HG02798 (cell line): ENCODE data around the gene BANF2.

Experiments
- ATAC-seq: cut with Tn5 transposase; IDR thresholded peaks from one replicate; pipeline ENCODE4 v1.9.1; 2021; ENCODE audit warnings: mild to moderate bottlenecking; ENCODE audit not compliant: unreplicated experiment, poor library complexity

Gene BANF2

DNA sequence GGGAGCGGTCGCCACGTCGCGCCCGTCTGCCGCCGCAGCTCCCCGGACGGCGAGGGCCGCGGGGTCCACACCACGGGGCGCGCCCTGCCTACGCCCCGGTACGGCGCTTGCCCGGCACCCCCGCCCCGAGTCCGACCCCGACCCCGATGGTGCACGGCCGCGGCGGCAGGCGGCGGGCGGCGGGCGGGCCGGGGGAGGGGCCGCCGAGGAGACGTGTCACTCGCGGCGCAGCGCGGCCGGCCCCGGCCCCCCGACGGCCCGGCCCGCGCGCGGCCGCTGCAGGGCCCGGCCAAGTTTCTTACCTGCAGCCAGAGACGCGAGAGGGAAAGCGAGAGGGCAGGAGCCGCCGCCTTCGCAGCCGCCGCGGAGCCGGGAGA lies 18.1 kb upstream of the BANF2 start:
- peak; percentile 3 for ATAC-seq

DNA sequence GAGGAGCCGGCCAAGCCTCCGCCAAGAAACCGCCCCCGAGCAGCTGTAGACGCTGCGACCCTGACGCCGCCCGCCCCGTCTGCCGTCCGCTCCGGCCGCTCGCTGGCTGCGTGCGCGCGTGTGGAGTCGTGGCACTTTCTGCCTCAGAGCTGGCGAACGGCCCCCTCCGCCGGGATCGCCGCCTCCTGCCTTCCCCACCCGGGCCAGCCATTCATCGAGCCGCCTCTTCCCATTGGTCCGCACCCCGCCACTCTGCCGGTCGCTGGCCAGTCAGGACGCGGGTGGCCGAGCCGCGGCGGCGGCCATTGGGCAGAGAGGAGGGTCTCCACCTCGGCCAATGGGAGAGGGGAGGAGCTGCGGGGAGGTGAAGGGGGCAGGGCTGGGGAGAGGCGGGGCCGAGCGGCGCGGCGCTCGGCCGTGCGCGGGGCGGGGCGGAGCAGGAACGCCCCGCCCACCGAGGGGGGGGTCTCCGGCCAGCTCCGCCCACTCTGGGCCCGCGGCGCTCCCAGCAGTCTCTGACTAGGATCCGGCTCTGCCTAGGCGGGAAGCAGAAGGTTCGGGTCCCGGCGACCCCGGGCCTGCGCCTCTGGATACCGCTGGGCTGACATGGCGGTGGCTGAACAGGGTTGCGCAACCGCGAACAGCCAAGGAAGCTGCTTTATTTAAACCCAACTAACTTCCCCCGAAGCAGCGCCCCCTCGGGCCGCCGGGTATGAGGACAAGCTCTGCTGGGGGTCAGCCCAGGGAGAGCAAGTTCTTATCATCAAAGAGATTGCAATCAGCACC lies 17.5 kb upstream of the BANF2 start, which contains the start of gene RRBP1:
Gene RRBP1, minus strand, starts transcription at position 140 of the 786 bp plus-strand sequence. CDS start 21,735 bp downstream, outside the sequence.
- peak; percentile 94 for ATAC-seq

DNA sequence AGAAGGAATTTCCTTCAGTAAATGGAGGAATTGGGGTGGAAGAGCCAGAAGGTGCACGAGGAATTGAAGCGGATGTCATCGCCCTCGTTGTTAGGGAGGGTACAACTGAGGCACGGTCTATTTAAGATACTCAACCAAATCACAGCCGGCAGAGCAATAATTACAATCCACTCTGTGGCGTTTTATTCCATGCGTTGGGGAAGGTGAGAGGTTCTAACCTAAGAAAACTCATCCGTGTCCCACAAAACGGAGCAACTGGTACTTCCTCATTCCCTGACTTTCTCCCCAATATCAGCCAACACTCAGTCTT lies 16.9 kb upstream of the BANF2 start:
- no peak for ATAC-seq

DNA sequence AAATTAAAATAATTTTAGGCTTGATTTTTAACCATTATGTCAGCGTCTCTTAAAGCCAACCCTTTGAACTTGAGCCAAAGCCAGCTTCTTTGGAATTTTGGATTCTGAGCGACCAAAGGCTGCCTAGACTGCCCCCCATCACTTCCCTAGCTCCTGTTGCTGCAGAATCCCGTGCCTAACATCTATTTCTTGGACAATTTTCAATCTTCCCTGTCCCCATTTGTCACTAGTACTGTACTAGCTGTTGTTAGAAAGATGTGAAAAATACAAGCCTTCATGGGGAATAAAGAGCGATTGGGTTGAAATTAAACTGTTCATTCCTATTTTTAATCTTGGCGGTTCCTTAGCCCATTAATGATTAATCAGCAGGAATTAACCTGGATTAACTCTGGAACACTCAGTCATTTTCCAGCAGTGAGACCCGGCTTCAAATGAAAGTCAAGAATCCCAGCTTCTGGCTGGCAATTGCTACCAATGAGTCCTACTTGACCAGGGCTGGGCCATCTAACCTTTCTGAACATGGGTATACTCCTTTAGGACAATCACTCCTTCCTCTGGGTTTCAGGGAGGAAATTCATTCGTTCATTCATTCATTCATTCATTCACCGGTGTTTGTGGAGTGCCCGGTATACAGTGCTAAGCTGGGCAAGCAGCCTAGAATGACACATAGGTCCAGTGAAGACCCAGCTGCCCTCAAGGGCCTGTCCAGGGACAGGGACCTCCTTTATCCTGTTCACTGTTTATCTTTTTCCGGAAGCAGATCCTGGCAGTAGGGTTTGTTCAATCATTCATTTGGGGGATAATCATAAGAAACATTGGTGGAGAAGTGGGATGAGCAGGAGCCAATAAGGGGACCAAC lies 16.3 kb upstream of the BANF2 start:
- ATAC-seq, result no peak

DNA sequence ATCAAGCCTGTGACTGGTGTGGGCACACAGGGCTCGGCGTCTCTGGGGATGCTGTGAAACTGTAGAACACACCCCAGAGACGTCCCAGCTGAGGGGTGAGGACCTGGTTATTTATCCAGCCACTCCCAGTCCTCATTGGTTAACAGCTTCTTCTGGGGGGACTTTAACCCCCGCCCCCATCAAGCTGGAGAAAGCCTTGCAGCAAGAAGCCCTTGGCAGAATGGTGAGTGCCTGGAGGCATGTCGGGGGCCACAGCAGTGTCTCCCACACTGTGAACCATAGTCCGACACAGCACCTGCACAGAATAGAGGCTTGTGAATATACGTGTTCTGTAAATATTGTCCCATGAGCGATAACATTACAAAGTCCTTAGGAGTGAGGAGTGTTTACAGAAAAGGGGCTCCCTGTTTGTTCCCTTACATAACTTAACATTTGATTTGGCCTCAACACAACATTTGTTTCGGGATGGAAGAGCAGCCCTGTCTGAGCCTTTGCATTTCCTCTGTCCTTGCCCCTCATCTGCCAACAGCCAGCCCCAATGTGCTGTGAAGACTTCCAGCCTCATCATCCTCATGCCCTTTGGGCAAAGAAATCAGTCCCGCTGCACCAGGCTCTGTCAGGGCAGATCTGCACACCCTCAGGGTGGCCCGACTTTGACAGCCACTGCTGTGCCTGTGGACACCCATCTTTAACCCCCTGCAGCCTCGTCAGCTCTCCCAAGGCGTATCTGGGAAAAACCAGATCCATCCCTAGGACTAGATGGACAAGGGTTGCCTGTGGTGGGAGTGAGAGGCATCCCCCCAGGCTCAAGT lies 15.5 kb upstream of the BANF2 start:
- no peak for ATAC-seq

DNA sequence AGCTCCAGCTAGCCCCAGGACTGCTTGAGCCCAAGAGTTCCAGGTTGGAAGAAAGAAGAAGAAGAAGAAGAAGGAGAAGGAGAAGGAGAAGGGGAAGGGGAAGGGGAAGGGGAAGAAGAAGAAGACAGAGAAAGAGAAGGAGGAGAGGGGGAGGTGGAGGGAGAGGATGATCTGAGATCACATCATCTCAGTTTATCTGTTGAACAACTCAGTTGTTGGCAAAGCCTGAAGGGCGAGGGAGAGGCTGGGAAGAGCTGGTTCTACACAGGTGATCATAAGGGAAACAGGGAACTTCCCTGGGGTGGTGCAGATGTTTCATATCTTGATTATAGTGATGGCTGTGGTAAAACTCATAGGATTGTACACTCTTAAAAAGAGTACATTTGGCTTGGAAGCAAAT lies 14.6 kb upstream of the BANF2 start:
- no peak for ATAC-seq

DNA sequence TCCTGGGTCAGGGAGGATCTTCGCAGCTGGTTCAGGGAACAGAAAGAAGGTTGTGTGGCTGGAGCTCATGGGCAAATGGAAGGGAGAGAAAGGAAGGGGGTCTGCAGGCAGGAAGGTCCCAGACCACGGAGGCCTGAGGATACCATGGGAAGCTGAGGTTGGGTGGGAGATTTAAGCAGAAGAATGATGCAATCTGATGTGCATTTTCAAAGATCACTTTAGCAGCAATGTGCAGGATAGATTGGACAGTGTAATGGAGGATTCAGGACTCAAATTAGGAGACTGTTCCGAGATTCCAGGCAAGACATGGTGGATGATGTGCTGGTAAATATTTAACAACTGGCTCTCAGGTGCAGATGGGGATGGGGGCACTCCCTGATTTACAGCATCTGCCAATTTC lies 12.0 kb upstream of the BANF2 start:
- no peak for ATAC-seq

DNA sequence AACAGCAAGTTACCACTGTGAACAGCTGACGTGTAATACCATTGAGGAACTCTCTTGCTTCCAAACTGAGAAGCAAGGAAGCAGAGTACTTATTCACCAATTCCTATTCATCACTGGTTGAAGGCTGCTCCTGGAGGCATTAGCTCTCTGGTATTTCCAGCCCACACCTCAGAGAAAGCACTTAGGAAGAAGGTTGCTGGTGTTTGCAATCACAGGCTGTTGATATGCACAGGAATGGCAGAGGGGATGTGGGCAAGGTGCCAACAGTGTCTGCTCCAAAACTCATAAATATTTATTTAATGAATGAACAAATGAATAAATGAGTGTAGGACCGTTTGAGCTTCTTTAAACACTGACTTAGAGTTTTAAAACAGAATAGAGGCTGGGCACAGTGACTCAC lies 10.8 kb upstream of the BANF2 start:
- no peak for ATAC-seq

DNA sequence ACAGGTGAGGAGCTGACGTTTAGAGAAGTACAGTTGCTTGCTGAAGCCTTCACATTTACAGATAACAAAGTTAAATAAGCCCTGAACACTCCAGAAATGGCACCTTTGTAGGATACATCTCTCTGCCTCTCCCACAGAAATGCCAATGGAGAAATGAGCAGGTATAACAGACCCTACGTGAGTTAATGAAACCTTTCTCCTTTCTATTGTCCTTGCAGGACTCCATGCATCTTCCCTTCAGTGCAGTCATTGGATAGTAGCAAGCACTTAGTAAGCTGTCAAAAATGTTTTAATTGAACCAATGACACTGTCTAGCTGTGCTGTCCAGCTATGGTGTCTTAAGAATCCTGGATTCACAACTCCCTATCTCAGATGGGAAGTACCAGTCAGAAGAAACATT lies 9.6 kb upstream of the BANF2 start:
- no peak for ATAC-seq

DNA sequence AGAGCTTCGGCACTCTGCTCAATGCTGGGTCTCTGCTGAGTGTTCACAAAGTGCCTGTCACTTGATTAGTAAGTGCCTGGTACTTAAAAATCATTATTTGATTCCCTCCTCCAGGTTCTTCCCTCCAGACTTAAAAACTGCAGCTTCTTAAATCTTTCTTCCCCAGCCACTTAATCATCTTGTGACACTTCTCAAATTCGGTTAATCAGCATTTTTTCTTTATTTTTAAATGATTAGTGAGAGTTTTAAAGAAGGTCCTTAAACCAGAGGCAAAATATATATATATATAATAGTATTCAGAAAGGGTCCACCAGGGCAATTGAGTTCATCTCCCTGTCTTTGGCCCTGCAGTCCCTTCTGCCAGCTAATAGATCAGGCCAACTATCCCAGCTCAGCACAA lies 8.0 kb upstream of the BANF2 start:
- no peak for ATAC-seq

DNA sequence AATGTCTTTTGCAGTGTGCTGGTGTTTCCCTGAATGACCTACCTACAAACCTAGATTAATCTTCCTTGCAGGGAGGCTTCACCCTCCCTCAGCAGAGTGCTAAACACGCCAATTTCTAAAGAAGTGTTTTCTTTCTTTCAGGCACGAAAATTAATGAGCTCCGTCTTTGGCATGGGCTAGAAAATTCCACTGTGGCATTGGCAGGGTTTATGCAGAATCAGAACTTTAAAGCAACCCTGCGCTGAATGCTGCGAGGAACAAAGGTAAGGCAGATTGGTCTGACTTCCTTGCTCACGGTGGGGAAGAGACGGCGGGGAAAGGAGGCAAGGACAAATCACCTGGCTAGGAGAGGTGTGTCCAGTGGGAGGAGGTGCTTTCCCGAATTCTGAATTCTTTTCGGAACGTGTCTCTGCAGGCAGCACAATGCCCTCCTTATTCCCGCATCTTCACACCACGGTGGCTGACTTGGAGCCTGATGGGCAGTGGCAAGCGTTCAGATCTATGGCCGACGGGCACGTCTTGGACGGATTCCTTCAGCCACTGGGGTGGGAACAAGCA lies 6.2 kb upstream of the BANF2 start:
- ATAC-seq, result no peak

DNA sequence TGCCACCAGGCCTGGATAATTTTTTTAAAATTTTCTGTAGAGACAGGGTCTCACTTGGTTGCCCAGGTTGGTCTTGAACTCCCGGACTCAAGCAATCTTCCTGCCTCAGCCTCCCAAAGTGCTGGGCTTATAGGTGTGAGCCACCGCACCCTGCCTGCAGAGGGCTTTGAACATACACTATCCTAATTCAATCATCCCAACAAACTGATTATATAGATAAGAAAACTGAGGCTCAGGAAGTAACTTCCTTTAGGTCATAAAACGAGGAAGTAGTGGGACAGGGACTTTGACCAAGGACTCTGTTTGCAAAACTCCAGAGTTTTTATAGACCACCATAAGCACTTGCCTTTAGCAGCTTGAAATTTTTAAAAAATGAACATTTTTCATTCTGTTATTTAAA lies 5.0 kb upstream of the BANF2 start:
- no peak for ATAC-seq

DNA sequence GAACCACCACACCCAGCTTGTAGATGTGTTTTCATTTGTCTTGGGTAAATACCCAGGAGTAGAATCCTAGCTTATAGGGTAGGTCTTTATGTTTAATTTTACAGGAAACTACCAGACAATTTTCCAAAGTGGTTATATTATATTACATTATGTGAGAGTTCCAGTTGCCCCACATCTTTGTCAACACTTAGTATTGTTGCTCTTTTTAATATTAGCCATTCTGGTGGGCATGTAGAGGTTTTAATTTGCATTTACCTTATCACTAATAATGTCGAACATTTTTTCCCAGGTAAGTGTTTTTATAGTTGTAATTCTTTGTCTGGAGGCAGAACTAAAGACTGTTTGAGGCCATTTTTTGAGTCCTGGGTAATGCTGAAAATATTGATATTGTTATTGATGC lies 3.5 kb upstream of the BANF2 start:
- no peak for ATAC-seq

DNA sequence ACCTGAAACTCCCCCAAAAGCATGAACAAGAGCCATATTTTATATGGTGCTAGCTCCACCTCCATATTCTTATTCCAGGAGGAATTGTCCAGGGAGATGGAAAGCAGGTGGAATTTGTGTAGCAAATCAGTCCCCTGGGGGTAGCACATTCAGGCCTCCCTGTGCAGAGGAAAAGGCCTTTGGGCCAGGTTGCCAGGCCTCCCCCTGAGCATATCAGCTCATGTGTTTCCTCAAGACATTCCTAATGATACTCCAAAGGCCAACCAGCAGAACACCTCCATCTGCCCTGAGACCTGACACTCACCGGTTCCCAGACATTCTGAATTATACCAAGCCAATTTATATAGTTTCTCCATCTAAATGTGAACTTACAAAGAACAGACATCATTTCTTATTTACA lies 2.6 kb upstream of the BANF2 start:
- ATAC-seq, result no peak

DNA sequence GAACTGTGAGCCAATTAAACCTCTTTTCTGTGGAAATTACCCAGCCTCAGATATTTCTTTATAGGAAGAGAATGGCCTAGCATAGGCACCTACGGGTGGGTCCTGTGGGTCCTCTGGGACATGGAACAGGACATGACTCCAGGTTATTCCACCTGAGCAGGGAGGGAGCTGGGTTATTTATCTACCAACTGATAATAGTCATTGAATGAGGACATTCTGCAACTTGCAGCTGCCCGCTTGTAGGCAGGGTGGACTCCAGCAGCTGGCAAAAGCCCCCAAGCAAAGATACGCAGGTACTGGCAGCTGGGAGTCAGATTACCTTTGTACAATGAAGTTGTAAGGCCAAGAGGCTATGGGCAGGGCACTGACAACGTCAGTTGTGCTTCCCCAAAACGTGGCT lies 1.4 kb upstream of the BANF2 start:
- ATAC-seq, result no peak

DNA sequence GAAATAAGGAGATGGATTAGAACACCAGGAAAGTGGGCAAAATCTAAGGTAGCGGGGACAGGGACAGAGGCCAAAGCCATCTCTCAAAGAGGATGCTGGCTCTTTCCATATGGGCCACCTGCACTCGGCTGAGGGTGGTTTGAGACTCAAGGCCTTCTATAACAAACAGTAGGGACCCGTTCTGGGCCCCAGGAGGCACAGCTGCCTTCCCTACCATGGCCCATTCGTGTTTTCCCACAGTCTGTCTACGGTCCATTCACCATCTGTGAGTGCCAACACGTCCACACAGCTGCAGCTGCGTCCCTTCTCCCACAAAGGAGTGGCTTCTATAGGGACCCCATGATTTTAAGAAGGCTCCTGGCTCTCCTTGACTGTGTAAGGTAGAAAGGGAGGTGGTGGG lies 871 bp downstream of the BANF2 start:
- no peak for ATAC-seq

DNA sequence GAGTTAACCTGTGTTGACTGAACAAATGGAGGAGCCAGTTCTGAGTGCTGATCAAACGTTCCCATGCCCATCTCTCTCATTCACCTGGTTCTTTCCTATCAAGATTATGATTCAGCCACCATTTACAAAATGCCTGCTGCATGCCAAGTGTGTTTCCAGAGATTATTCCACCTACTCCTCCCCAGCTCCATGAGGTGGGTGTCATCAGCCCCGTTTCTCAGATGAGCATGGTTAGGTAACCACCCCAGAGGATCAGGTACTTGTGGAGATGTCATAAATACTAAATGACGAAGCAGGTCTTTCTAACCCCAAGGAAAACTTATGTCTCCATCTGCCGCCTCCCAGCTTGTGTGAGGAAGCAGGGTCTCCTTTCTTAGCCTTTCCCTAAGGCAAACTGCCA lies 2.1 kb downstream of the BANF2 start:
- no peak for ATAC-seq

DNA sequence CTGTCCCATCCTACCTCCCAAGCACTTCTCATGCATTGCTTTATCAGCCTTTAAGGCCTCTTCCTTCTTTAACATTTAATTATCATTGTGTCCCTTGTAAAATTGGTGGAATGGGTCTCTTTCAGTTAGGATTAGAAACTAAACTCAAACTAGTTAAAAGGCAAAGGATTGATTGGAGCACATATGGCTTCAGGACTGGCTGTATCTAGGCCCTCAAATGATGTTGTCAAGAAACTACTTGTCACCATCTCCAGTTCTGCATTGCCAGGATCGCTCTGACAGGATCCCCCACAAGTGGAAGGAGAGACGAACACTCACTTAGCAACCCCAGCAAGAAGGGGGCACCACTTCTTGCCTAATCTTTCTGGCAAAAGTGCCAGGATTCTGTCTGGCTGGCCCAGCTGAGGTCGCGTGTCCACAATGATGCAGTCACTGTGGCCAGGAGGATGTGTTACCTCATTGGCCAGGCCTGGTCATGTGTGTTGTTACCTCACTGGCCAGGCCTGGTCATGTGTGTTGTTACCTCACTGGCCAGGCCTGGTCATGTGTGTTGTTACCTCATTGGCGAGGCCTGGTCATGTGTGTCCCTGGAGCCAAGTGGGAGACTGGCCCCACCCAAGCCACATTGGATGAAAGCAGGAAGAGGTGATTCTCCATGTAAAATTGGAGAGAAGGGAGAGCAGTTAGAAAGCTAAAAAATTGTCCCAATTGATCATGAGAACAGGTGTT lies 5.0 kb downstream of the BANF2 start:
- ATAC-seq, result no peak

DNA sequence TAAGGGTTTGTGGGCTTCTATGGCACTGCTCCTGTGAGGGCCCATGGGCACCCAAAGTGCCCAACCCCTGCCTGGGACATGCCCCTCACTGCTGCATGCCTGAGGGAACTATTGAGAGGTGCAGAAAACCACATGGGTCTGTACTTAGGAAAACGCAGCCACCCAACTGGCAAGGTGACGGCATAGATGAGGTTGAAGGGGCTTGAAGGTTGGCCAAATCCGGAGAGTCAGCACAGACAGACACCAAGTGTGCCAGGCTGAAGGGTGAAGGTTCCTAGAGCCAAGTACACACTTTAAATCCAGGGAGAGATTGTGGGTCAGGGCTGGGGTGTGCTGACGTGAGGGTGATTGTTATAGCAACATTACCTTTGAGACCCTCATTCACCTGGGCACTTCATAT lies 6.2 kb downstream of the BANF2 start:
- no peak for ATAC-seq

DNA sequence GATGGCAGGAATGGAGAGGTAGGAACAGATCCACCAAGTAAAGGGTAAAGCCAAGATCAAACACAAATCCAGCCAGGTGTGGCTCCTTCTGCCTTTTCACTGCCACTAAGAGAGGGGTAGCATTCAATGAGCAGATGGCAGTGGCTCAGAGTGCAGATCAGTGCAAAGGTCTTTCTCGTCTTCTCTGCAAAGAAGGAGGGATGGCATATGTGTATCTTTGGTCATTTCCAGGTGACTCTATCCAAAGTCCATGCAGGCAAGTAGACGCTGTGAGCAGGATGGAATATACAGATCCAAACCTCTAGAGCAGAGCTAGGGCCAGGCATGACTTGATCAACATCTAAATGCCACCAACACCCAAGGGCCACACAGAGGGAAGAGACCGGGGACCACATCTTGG lies 6.9 kb downstream of the BANF2 start:
- ATAC-seq, result no peak
